Duodenal mucosa (tissue), 2 donors: ENCODE data around the gene ASTE1.

Experiments
- H3K27ac ChIP-seq: one replicate; pipeline ENCODE4 v1.7.0; 2013; ENCODE audit warnings: low read depth, low read length
- H3K27me3 ChIP-seq, 2 donors: one replicate each; pipeline ENCODE4 v1.7.0; 2013; ENCODE audit warnings: low read length in 2 of 2, control low read depth in 1 of 2; ENCODE audit not compliant: insufficient read depth in 2 of 2, control insufficient read depth in 1 of 2
- H3K36me3 ChIP-seq, 2 donors: one replicate each; pipeline ENCODE4 v1.7.0; 2013; ENCODE audit warnings: low read length in 2 of 2, control low read depth in 1 of 2; ENCODE audit not compliant: insufficient read depth in 2 of 2, control insufficient read depth in 1 of 2
- H3K4me1 ChIP-seq, 2 donors: one replicate each; pipeline ENCODE4 v1.7.0; 2013; ENCODE audit warnings: low read length in 2 of 2, control low read depth in 1 of 2; ENCODE audit not compliant: insufficient read depth in 2 of 2, control insufficient read depth in 1 of 2
- H3K4me3 ChIP-seq, 2 donors: one replicate each; pipeline ENCODE4 v1.7.0; 2013; ENCODE audit warnings: low read length in 2 of 2, low read depth in 1 of 2
- H3K9ac ChIP-seq, 2 donors: one replicate each; pipeline ENCODE4 v1.7.0; 2013; ENCODE audit warnings: low read length in 2 of 2, low read depth in 1 of 2
- H3K9me3 ChIP-seq, 2 donors: one replicate each; pipeline ENCODE4 v1.7.0; 2013; ENCODE audit warnings: low read length in 2 of 2, control low read depth in 1 of 2; ENCODE audit not compliant: control insufficient read depth in 1 of 2

The ASTE1 gene

DNA sequence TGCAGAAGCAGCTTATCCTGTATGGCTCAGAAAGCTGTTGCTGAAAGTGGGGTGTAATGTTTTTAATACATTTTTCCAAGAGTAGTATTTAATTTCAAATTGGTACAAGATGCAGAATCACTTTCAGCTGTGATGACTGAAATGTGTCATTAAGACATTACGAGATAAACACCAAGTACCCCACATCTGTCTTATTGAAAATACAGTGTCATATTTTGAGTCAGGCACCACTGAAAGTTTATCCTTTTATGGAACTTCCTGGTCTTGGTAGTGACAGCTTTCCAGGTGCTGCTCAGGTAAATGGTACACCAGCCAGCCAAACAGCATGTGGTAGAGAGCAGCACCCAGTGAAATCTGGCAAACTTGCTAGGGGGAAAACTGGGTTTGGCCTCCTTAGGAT, 16.9 kb downstream of the ASTE1 start:
- Histone ChIP-seq H3K9me3 (no peaks in the 10 kb centered on the region), H3K4me1 (no peaks in the 10 kb centered on the region), H3K27me3 (no peaks in the 10 kb centered on the region), H3K4me3 (no peak overlapping the region), H3K27ac (no peak overlapping the region), H3K9ac (no peak overlapping the region), H3K36me3 (peaks cover 18 to 42% of the 10 kb centered on the region in 2 donors)

GRCh38 chr3:131008326-131008725, 18.3 kb downstream of the ASTE1 start:
- H3K36me3 ChIP-seq, result peaks cover 8 to 34% of the 10 kb centered on the region in 2 donors
- H3K27ac ChIP-seq, result no peak overlapping the region
- no peaks in the 10 kb centered on the region for H3K4me1 ChIP-seq
- no peaks in the 10 kb centered on the region for H3K9me3 ChIP-seq
- H3K27me3 ChIP-seq, result no peaks in the 10 kb centered on the region
- no peak overlapping the region for H3K4me3 ChIP-seq
- H3K9ac ChIP-seq, result no peak overlapping the region

DNA sequence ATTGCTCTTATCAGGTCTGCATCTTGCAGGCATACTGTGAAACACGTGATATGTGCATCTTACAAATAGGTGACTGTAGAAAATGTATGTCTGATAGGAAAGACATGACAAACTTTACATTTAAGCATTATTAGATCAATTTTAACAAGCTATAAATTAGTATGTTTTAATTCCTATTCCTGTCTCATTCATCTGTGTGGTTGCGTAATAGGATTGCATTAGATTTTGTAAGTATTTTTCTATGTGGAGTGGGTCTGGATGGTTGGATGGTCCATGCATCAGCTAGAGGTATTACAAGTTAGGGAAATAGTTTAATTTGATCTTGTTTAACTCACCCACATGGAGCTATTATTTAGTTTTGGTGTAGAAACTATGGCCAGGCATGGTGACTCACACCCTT, 18.8 kb downstream of the ASTE1 start:
- no peaks in the 10 kb centered on the region for H3K4me1 ChIP-seq

GRCh38 chr3:131007256-131007655, 19.4 kb downstream of the ASTE1 start:
- Histone ChIP-seq H3K27me3 (no peaks in the 10 kb centered on the region), H3K4me3 (no peak overlapping the region), H3K9ac (no peak overlapping the region), H3K27ac (no peak overlapping the region), H3K4me1 (no peaks in the 10 kb centered on the region), H3K36me3 (peaks cover 0 to 32% of the 10 kb centered on the region in 2 donors), H3K9me3 (no peaks in the 10 kb centered on the region)

More for the DNA sequence above, 18.8 kb downstream of the ASTE1 start:
- H3K9ac ChIP-seq, result no peak overlapping the region
- H3K27me3 ChIP-seq, result no peaks in the 10 kb centered on the region
- peaks cover 3 to 32% of the 10 kb centered on the region in 2 donors for H3K36me3 ChIP-seq
- H3K9me3 ChIP-seq, result no peaks in the 10 kb centered on the region
- no peak overlapping the region for H3K27ac ChIP-seq
- H3K4me3 ChIP-seq, result no peak overlapping the region

GRCh38 chr3:131004603-131005002, 22.0 kb downstream of the ASTE1 start:
- Histone ChIP-seq H3K27me3 (no peaks in the 10 kb centered on the region), H3K9ac (no peak overlapping the region), H3K4me1 (no peaks in the 10 kb centered on the region), H3K36me3 (peaks cover 0 to 20% of the 10 kb centered on the region in 2 donors), H3K27ac (no peak overlapping the region), H3K4me3 (no peak overlapping the region), H3K9me3 (no peaks in the 10 kb centered on the region)

GRCh38 chr3:131001071-131001470, 25.6 kb downstream of the ASTE1 start:
- Histone ChIP-seq H3K9ac (no peak overlapping the region), H3K27ac (no peak overlapping the region), H3K9me3 (no peaks in the 10 kb centered on the region), H3K4me1 (no peaks in the 10 kb centered on the region), H3K4me3 (no peak overlapping the region), H3K36me3 (peaks cover 11 to 16% of the 10 kb centered on the region in 2 donors), H3K27me3 (no peaks in the 10 kb centered on the region)

DNA sequence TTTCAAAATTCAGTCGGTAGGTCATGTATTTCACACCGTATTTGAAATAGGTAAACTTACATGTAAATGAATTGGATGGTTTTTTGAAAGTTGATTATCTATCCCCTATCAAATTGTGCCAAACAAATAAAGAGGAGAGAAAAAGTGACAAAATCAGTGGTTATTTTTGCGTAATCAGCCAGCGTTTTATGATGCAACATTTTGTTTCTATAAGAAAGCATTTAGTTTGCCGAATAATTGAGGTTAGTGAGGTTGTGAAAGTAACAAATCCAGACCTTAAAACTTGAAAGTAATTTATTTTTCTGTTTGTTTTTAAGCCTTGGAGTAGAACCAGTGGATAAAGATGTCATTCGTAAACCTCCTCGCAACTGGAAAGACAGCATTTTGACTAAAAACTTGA, 29.3 kb downstream of the ASTE1 start:
- Histone ChIP-seq H3K27me3 (no peaks in the 10 kb centered on the region), H3K36me3 (peaks cover 11 to 24% of the 10 kb centered on the region in 2 donors), H3K9me3 (no peaks in the 10 kb centered on the region), H3K27ac (no peak overlapping the region), H3K4me1 (no peaks in the 10 kb centered on the region), H3K9ac (no peak overlapping the region), H3K4me3 (no peak overlapping the region)

- H3K4me1 ChIP-seq, result no peaks in the 10 kb centered on the region
- no peaks in the 10 kb centered on the region for H3K9me3 ChIP-seq
- H3K27ac ChIP-seq, result no peak overlapping the region
- no peaks in the 10 kb centered on the region for H3K27me3 ChIP-seq
- H3K9ac ChIP-seq, result no peak overlapping the region
- no peak overlapping the region for H3K4me3 ChIP-seq
- peaks cover 9 to 17% of the 10 kb centered on the region in 2 donors for H3K36me3 ChIP-seq
These were observed 34.3 kb downstream of the ASTE1 start for GRCh38 chr3:130992344-130992743.

GRCh38 chr3:130991126-130991525, 35.5 kb downstream of the ASTE1 start:
- Histone ChIP-seq H3K9me3 (no peaks in the 10 kb centered on the region), H3K27ac (no peak overlapping the region), H3K4me3 (no peak overlapping the region), H3K36me3 (peaks cover 5 to 17% of the 10 kb centered on the region in 2 donors), H3K9ac (no peak overlapping the region), H3K4me1 (no peaks in the 10 kb centered on the region), H3K27me3 (no peaks in the 10 kb centered on the region)

- no peaks in the 10 kb centered on the region for H3K27me3 ChIP-seq
- no peaks in the 10 kb centered on the region for H3K9me3 ChIP-seq
- H3K4me3 ChIP-seq, result no peak overlapping the region
- peaks cover 5 to 17% of the 10 kb centered on the region in 2 donors for H3K36me3 ChIP-seq
- H3K4me1 ChIP-seq, result no peaks in the 10 kb centered on the region
- no peak overlapping the region for H3K9ac ChIP-seq
- H3K27ac ChIP-seq, result no peak overlapping the region
These were observed 36.3 kb downstream of the ASTE1 start for GRCh38 chr3:130990282-130990681.

GRCh38 chr3:130981469-130981868, 45.2 kb downstream of the ASTE1 start:
- no peak overlapping the region for H3K4me3 ChIP-seq
- H3K27ac ChIP-seq, result no peak overlapping the region
- H3K9me3 ChIP-seq, result no peaks in the 10 kb centered on the region
- peaks cover 8% of the 10 kb centered on the region in 2 donors for H3K36me3 ChIP-seq
- no peaks in the 10 kb centered on the region for H3K4me1 ChIP-seq
- no peaks in the 10 kb centered on the region for H3K27me3 ChIP-seq
- H3K9ac ChIP-seq, result no peak overlapping the region
